HEK293 (cell line): ENCODE results near the gene RSRC1.

Experiments
- EGR2 ChIP-seq: fragments of 450-650 bp; formaldehyde crosslinking; IDR thresholded peaks from 2 replicates; pipeline ENCODE4 v1.5.1; 2016; ENCODE audit warnings: low read depth, missing biosample characterization, missing genetic modification characterization
- GLI4 ChIP-seq: fragments of 450-650 bp; formaldehyde crosslinking; IDR thresholded peaks from 2 replicates; pipeline ENCODE4 v1.5.1; 2016; ENCODE audit warnings: missing biosample characterization, missing genetic modification characterization
- HOXC10 ChIP-seq: sonication (generic); formaldehyde crosslinking; IDR thresholded peaks from 2 replicates; pipeline ENCODE4 v1.8.1; 2023; ENCODE audit warnings: mild to moderate bottlenecking, missing genetic modification reagents
- KLF10 ChIP-seq: fragments of 450-650 bp; IDR thresholded peaks from 2 replicates; pipeline ENCODE4 v1.5.1; 2018; ENCODE audit warnings: missing biosample characterization, mild to moderate bottlenecking, missing genetic modification characterization
- MZF1 ChIP-seq: fragments of 450-650 bp; formaldehyde crosslinking; IDR thresholded peaks from 2 replicates; pipeline ENCODE4 v1.5.1; 2017; ENCODE audit warnings: missing biosample characterization, missing genetic modification characterization, borderline replicate concordance
- OSR2 ChIP-seq: fragments of 450-650 bp; formaldehyde crosslinking; IDR thresholded peaks from 2 replicates; pipeline ENCODE4 v1.5.1; 2016; ENCODE audit warnings: missing biosample characterization, missing genetic modification characterization
- SALL2 ChIP-seq: fragments of 450-650 bp; formaldehyde crosslinking; IDR thresholded peaks from 2 replicates; pipeline ENCODE4 v1.5.0; 2017; ENCODE audit warnings: missing biosample characterization, mild to moderate bottlenecking, missing genetic modification characterization, borderline replicate concordance
- SCRT1 ChIP-seq: fragments of 450-650 bp; formaldehyde crosslinking; IDR thresholded peaks from 2 replicates; pipeline ENCODE4 v1.5.1; 2016; ENCODE audit warnings: missing biosample characterization, missing genetic modification characterization, borderline replicate concordance
- SP3 ChIP-seq: fragments of 450-650 bp; formaldehyde crosslinking; IDR thresholded peaks from 2 replicates; pipeline ENCODE4 v1.5.1; 2016; ENCODE audit warnings: missing biosample characterization, missing genetic modification characterization
- ZNF175 ChIP-seq: fragments of 450-650 bp; formaldehyde crosslinking; IDR thresholded peaks from 2 replicates; pipeline ENCODE4 v1.5.1; 2016; ENCODE audit warnings: missing biosample characterization, missing genetic modification characterization
- ZNF239 ChIP-seq: fragments of 450-650 bp; formaldehyde crosslinking; IDR thresholded peaks from 2 replicates; pipeline ENCODE4 v1.5.1; 2016; ENCODE audit warnings: missing biosample characterization, missing genetic modification characterization
- ZNF274 ChIP-seq, 2 experiments: fragments of 200-500 bp in 1 of 2; fragments of 450-650 bp in 1 of 2; sonication (Bioruptor generic) in 1 of 2; formaldehyde crosslinking in 1 of 2; IDR thresholded peaks; 2 replicates each; pipeline versions ENCODE4 v1.5.1 to v1.6.1; 2014 to 2016; ENCODE audit warnings: borderline replicate concordance in 1 of 2, inconsistent platforms in 1 of 2, low read length in 1 of 2, missing biosample characterization in 1 of 2, missing genetic modification characterization in 1 of 2
- ZNF394 ChIP-seq: fragments of 450-650 bp; formaldehyde crosslinking; IDR thresholded peaks from 2 replicates; pipeline ENCODE4 v1.5.1; 2016; ENCODE audit warnings: missing biosample characterization, missing genetic modification characterization, mild to moderate bottlenecking, moderate library complexity, borderline replicate concordance
- ZNF433 ChIP-seq: fragments of 450-650 bp; formaldehyde crosslinking; IDR thresholded peaks from 2 replicates; pipeline ENCODE4 v1.5.1; 2016; ENCODE audit warnings: missing biosample characterization, missing genetic modification characterization, low read depth
- ZNF544 ChIP-seq: fragments of 450-650 bp; formaldehyde crosslinking; IDR thresholded peaks from 2 replicates; pipeline ENCODE4 v1.5.0; 2017; ENCODE audit warnings: missing biosample characterization, missing genetic modification characterization
- ZNF558 ChIP-seq: fragments of 450-650 bp; formaldehyde crosslinking; IDR thresholded peaks from 2 replicates; pipeline ENCODE4 v1.5.1; 2016; ENCODE audit warnings: missing biosample characterization, missing genetic modification characterization
- ZNF571 ChIP-seq: fragments of 450-650 bp; formaldehyde crosslinking; IDR thresholded peaks from 2 replicates; pipeline ENCODE4 v1.5.0; 2017; ENCODE audit warnings: missing biosample characterization, missing genetic modification characterization
- ZNF585B ChIP-seq: fragments of 450-650 bp; formaldehyde crosslinking; IDR thresholded peaks from 2 replicates; pipeline ENCODE4 v1.5.1; 2016; ENCODE audit warnings: missing biosample characterization, missing genetic modification characterization
- ZNF623 ChIP-seq: fragments of 450-650 bp; formaldehyde crosslinking; IDR thresholded peaks from 2 replicates; pipeline ENCODE4 v1.5.1; 2016; ENCODE audit warnings: missing biosample characterization, missing genetic modification characterization
- ZNF670 ChIP-seq: fragments of 450-650 bp; formaldehyde crosslinking; IDR thresholded peaks from 2 replicates; pipeline ENCODE4 v1.5.1; 2016; ENCODE audit warnings: missing biosample characterization, missing genetic modification characterization, low read depth
- ZNF707 ChIP-seq: fragments of 450-650 bp; formaldehyde crosslinking; IDR thresholded peaks from 2 replicates; pipeline ENCODE4 v1.5.1; 2016; ENCODE audit warnings: missing biosample characterization, missing genetic modification characterization
- ZNF777 ChIP-seq: fragments of 450-650 bp; formaldehyde crosslinking; IDR thresholded peaks from 2 replicates; pipeline ENCODE4 v1.5.1; 2017; ENCODE audit warnings: missing biosample characterization, missing genetic modification characterization, borderline replicate concordance
- ZSCAN16 ChIP-seq: fragments of 450-650 bp; formaldehyde crosslinking; IDR thresholded peaks from 2 replicates; pipeline ENCODE4 v1.5.1; 2016; ENCODE audit warnings: missing biosample characterization, missing genetic modification characterization
- ZSCAN30 ChIP-seq: fragments of 450-650 bp; IDR thresholded peaks from 2 replicates; pipeline ENCODE4 v1.5.1; 2018; ENCODE audit warnings: missing biosample characterization, mild to moderate bottlenecking, missing genetic modification characterization, moderate library complexity
- TF ChIP-seq, protein P1 (sequence below): fragments of 450-650 bp; formaldehyde crosslinking; IDR thresholded peaks from 2 replicates; pipeline ENCODE4 v1.5.1; 2016; ENCODE audit warnings: missing biosample characterization, missing genetic modification characterization, borderline replicate concordance
- TF ChIP-seq, protein P2 (sequence below): sonication (generic); formaldehyde crosslinking; IDR thresholded peaks from 2 replicates; pipeline ENCODE4 v1.8.1; 2022; ENCODE audit warnings: mild to moderate bottlenecking, moderate library complexity, missing genetic modification reagents
- TF ChIP-seq, protein P3 (sequence below): fragments of 450-650 bp; formaldehyde crosslinking; IDR thresholded peaks from 2 replicates; pipeline ENCODE4 v1.5.1; 2016; ENCODE audit warnings: missing biosample characterization, missing genetic modification characterization
- TF ChIP-seq, protein P4 (sequence below): fragments of 450-650 bp; formaldehyde crosslinking; IDR thresholded peaks from 2 replicates; pipeline ENCODE4 v1.5.1; 2017; ENCODE audit warnings: missing biosample characterization, missing genetic modification characterization
- TF ChIP-seq, protein P5 (sequence below): IDR thresholded peaks from 2 replicates; pipeline ENCODE4 v1.6.1; 2011; ENCODE audit warnings: mild to moderate bottlenecking, low read depth, low read length, borderline replicate concordance
- TF ChIP-seq, protein P6 (sequence below): fragments of 450-650 bp; formaldehyde crosslinking; IDR thresholded peaks from 2 replicates; pipeline ENCODE4 v1.5.1; 2016; ENCODE audit warnings: missing biosample characterization, missing genetic modification characterization

Gene RSRC1

DNA sequence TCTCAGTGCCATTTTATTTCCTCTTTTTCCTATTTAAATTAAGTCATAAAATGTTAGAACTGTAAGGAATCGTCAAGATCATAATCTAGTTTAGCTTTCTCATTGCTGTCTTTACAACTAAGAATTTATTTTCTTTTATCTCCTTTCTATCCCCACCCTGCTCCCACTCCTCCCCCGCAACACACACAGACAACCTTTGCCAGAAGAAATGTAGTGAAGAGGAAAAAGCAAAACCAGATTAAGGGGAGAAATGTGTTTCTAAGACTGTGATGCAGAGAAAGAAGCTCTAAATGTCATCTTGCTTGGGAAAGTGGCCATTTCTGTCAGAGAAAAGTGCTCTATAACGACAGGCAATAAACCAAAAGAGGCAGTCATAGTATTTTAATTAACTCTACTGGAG is 382.8 kb downstream of the RSRC1 start (continued):
- TF ChIP-seq, protein P1, sequence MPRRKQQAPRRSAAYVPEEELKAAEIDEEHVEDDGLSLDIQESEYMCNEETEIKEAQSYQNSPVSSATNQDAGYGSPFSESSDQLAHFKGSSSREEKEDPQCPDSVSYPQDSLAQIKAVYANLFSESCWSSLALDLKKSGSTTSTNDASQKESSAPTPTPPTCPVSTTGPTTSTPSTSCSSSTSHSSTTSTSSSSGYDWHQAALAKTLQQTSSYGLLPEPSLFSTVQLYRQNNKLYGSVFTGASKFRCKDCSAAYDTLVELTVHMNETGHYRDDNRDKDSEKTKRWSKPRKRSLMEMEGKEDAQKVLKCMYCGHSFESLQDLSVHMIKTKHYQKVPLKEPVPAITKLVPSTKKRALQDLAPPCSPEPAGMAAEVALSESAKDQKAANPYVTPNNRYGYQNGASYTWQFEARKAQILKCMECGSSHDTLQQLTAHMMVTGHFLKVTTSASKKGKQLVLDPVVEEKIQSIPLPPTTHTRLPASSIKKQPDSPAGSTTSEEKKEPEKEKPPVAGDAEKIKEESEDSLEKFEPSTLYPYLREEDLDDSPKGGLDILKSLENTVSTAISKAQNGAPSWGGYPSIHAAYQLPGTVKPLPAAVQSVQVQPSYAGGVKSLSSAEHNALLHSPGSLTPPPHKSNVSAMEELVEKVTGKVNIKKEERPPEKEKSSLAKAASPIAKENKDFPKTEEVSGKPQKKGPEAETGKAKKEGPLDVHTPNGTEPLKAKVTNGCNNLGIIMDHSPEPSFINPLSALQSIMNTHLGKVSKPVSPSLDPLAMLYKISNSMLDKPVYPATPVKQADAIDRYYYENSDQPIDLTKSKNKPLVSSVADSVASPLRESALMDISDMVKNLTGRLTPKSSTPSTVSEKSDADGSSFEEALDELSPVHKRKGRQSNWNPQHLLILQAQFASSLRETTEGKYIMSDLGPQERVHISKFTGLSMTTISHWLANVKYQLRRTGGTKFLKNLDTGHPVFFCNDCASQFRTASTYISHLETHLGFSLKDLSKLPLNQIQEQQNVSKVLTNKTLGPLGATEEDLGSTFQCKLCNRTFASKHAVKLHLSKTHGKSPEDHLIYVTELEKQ (tag by site-specific recombination): no peak
- no peak for TF ChIP-seq SP3 (tag by site-specific recombination)
- TF ChIP-seq ZNF623: no peak
- TF ChIP-seq HOXC10 (CRISPR knock-in tag): no peak
- TF ChIP-seq, protein P2, sequence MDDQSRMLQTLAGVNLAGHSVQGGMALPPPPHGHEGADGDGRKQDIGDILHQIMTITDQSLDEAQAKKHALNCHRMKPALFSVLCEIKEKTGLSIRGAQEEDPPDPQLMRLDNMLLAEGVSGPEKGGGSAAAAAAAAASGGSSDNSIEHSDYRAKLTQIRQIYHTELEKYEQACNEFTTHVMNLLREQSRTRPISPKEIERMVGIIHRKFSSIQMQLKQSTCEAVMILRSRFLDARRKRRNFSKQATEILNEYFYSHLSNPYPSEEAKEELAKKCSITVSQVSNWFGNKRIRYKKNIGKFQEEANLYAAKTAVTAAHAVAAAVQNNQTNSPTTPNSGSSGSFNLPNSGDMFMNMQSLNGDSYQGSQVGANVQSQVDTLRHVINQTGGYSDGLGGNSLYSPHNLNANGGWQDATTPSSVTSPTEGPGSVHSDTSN (CRISPR knock-in tag): no peak
- TF ChIP-seq, protein P3, sequence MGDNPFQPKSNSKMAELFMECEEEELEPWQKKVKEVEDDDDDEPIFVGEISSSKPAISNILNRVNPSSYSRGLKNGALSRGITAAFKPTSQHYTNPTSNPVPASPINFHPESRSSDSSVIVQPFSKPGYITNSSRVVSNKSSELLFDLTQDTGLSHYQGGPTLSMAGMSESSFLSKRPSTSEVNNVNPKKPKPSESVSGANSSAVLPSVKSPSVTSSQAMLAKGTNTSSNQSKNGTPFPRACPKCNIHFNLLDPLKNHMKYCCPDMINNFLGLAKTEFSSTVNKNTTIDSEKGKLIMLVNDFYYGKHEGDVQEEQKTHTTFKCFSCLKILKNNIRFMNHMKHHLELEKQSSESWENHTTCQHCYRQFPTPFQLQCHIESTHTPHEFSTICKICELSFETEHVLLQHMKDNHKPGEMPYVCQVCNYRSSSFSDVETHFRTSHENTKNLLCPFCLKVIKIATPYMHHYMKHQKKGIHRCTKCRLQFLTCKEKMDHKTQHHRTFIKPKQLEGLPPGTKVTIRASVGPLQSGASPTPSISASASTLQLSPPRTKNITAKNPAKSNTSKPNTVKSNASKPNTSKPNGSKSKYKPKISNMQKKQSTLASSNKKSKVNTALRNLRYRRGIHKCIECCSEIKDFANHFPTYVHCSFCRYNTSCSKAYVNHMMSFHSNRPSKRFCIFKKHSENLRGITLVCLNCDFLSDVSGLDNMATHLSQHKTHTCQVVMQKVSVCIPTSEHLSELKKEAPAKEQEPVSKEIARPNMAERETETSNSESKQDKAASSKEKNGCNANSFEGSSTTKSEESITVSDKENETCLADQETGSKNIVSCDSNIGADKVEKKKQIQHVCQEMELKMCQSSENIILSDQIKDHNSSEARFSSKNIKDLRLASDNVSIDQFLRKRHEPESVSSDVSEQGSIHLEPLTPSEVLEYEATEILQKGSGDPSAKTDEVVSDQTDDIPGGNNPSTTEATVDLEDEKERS (tag by site-specific recombination): no peak
- TF ChIP-seq, protein P4, sequence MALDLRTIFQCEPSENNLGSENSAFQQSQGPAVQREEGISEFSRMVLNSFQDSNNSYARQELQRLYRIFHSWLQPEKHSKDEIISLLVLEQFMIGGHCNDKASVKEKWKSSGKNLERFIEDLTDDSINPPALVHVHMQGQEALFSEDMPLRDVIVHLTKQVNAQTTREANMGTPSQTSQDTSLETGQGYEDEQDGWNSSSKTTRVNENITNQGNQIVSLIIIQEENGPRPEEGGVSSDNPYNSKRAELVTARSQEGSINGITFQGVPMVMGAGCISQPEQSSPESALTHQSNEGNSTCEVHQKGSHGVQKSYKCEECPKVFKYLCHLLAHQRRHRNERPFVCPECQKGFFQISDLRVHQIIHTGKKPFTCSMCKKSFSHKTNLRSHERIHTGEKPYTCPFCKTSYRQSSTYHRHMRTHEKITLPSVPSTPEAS (tag by site-specific recombination): no peak
- no peak for TF ChIP-seq OSR2 (tag by site-specific recombination)
- TF ChIP-seq ZNF433 (tag by site-specific recombination): no peak
- TF ChIP-seq MZF1 (tag by site-specific recombination): no peak; the same call in 1 of the 2 replicates
- 0 out of 2 replicates have a peak, but pooled peaks have one; percentile 42 for TF ChIP-seq ZSCAN30
- peak; percentile 70; the same call in 1 of the 2 replicates for TF ChIP-seq SCRT1 (tag by site-specific recombination)
- TF ChIP-seq, protein P5, sequence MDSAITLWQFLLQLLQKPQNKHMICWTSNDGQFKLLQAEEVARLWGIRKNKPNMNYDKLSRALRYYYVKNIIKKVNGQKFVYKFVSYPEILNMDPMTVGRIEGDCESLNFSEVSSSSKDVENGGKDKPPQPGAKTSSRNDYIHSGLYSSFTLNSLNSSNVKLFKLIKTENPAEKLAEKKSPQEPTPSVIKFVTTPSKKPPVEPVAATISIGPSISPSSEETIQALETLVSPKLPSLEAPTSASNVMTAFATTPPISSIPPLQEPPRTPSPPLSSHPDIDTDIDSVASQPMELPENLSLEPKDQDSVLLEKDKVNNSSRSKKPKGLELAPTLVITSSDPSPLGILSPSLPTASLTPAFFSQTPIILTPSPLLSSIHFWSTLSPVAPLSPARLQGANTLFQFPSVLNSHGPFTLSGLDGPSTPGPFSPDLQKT: no peak
- TF ChIP-seq ZNF777 (tag by site-specific recombination): no peak
- no peak for TF ChIP-seq KLF10 (tag by site-specific recombination)
- TF ChIP-seq ZNF707 (tag by site-specific recombination): no peak
- peak; percentile 79 for TF ChIP-seq EGR2
- no peak for TF ChIP-seq SALL2 (tag by site-specific recombination)
- TF ChIP-seq ZNF585B (tag by site-specific recombination): no peak
- no peak for TF ChIP-seq ZNF544 (tag by site-specific recombination)
- no peak for TF ChIP-seq ZSCAN16
- TF ChIP-seq ZNF670 (tag by site-specific recombination): no peak
- no peak for TF ChIP-seq GLI4 (tag by site-specific recombination)
- no peak for TF ChIP-seq ZNF175 (tag by site-specific recombination)
- TF ChIP-seq ZNF558: no peak
- TF ChIP-seq ZNF239 (tag by site-specific recombination): no peak
- no peak for TF ChIP-seq ZNF274 (IDR thresholded peaks at IDR 0.05; ENCODE audit: low read length)
- no peak for TF ChIP-seq ZNF274 (tag by site-specific recombination; IDR thresholded peaks at IDR 0.05; ENCODE audit: borderline replicate concordance)
- TF ChIP-seq, protein P6, sequence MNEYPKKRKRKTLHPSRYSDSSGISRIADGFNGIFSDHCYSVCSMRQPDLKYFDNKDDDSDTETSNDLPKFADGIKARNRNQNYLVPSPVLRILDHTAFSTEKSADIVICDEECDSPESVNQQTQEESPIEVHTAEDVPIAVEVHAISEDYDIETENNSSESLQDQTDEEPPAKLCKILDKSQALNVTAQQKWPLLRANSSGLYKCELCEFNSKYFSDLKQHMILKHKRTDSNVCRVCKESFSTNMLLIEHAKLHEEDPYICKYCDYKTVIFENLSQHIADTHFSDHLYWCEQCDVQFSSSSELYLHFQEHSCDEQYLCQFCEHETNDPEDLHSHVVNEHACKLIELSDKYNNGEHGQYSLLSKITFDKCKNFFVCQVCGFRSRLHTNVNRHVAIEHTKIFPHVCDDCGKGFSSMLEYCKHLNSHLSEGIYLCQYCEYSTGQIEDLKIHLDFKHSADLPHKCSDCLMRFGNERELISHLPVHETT (tag by site-specific recombination): no peak
- TF ChIP-seq ZNF394: no peak
- TF ChIP-seq ZNF571 (tag by site-specific recombination): no peak
